Stimulated activated CD4-positive, alpha-beta T cell treated with anti-CD3 and anti-CD28 coated beads, Interleukin-4, amount 100 ng/mL, for 1 hour (primary cell): ENCODE data around the gene ZMYND8.
"Not testable (repeated sequence)": the region's sequence is repeated elsewhere in the genome, so short reads cannot be mapped to it uniquely, and the experiment has no call there.

Experiments
- DNase-seq: peaks from one replicate; pipeline ENCODE4 v3.0.0-alpha.2; 2020

The ZMYND8 gene

DNA sequence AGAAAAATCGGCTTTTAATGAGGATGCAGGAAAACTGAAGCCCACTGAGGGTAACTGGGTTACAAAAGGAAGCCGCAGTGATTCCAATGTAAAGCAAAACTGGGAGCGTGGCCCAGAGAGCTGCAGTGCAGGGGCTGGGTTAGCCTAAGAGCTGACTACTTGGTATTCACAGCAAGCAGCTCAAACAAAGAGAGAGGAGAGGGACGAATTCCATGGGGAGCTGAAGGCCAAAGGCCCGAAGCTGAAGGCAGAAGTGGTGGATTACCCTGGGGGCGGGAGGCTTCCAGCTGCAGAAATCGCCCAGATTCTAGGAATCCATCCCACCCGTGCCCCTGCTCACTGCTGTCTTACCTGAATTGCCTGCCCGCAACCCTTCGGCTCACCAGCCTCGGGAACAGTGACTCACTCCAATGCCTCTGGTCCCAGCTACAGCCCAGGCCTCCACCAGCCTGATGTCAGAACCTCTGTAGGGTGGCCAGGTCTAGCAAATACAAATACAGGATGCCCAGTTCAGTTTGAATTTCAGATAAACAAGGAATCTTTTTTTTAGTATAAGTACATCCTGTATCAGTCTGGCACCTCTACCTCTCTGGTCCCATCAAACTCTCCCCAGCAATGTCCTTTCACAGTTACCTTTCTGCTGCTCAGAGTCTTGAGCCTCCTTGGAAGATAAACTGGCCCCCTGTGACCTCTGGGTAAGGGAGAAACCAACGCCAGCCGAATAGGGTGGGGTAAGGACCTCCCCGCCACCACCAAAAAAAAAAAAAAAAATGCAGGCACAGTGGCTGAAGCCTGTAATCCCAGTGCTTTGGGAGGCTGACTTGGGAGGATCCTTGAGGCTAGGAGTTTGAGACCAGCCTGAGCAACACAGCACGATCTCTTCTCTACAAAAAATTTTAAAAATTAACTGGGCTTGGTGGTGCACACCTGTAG is 14.6 kb upstream of the ZMYND8 start:
- DNase-seq, result no peak

DNA sequence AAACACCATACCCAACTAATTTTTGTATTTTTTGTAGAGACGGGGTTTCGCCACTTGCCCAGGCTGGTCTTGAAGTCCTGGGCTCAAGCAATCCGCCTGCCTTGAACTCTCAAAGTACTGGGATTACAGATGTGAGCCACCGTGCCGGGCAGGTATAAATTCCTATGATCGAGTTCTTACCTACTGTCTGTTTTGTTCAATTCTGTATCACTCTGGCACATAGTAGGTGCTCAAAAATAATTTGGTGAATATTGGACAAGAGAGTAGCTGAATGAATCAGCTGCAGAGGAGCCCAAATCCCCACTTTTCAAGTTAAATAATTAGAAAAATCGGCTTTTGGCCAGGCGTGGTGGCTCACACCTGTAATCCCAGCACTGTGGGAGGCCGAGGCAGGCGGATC is 13.7 kb upstream of the ZMYND8 start:
- DNase-seq, result no peak

DNA sequence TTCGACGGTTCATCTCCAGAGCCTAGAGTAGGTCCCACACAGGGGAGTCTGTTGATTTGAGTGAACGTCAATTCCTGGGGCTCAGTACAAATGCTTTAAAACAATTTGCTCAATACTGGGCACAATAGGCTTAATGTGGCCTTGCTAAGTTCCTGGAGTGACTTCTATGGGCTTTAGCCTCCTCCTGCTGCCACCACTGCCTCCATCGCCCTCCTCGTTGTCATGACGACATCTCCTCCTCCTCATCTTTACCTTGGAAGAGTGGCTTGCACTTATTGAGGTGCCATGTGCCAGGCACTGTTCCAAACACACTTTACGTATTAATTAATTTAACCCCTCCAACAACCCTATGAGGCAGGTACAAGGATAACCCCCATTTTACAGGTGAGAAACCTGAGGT is 11.8 kb upstream of the ZMYND8 start:
- no peak for DNase-seq

DNA sequence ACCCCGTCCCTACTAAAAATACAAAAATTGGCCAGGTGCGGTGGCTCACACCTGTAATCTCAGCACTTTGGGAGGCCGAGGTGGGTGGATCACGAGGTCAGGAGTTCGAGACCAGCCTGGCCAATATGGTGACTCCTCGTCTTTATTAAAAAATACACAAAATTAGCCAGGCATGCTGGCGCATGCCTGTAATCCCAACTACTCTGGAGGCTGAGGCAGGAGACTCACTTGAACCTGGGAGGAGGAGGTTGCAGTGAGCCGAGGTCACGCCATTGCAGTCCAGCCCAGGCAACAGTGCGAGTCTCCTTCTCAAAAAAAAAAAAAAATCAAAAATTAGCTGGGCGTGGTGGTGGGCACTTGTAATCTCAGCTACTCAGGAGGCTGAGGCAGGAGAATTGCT is 9.8 kb upstream of the ZMYND8 start:
- not testable (repeated sequence) for DNase-seq

DNA sequence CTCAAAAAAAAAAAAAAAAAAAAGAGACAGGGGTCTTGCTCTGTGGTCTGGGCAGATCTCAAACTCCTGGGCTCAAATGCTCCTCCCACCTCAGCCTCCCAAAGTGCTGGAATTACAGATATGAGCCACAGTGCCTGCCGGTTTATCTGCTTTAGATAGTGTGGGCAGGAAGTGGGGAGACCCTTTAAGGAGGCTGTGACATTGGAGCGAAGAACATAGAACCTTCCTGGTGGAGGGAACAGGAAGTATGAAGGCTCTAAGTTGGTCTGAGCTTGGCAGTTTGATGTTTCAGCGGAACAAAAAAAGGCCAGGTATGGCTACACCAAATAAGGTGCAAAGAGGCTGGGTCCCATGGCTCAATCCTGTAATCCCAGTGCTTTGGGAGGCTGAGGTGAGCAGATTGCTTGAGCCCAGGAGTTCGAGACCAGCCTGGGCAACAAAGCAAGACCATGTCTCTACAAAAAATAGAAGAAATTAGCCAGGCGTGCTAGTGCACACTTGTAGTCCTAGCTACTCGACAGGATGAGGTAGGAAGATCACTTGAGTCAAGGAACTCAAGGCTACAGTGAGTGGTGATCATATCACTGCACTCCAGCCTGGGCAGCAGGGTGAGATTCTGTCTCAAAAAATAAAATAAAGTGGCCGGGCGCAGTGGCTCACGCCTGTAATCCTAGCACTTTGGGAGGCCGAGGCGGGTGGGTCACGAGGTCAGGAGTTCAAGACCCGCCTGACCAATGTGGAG is 8.7 kb upstream of the ZMYND8 start:
- DNase-seq, result no peak

DNA sequence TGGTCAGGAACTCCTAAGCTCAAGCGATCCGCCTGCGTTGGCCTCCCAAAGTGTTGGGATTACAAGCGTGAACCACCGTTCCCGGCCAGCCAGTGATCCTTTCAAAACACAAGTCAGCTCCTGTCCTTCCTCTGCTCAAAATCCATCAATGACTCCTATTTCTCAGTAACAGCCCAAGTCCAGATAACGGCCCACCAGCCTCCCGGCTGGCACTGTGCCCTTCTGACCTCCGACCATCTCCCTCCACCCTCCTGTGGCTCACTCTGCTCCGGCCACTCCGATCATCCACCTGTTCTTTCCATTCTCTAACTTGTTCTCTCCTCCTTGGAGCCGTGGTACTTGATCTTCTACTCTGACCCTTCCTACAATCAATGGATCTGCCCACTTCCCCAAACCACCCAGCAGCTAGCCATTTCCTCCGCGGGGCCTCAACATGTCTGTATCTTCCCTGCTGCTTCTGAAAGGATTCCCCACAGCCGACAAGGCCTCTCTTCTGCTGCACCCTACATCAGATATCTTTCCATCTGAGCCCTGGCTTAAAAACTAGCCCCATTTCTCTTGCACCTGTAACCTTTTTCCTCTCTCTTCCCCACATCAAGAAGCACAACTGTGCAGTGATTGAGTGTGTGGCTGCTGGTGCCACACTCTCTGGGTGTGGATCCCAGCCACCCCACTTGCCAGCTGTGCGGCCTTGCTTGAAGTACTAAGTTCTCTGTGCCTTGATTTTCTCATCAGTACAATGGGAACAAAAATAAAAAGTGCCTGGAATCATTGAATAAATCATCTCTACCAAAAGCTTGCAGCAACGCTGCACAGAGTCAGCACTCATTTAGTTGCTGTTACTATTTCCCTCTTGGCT is 6.1 kb upstream of the ZMYND8 start:
- DNase-seq, result no peak

DNA sequence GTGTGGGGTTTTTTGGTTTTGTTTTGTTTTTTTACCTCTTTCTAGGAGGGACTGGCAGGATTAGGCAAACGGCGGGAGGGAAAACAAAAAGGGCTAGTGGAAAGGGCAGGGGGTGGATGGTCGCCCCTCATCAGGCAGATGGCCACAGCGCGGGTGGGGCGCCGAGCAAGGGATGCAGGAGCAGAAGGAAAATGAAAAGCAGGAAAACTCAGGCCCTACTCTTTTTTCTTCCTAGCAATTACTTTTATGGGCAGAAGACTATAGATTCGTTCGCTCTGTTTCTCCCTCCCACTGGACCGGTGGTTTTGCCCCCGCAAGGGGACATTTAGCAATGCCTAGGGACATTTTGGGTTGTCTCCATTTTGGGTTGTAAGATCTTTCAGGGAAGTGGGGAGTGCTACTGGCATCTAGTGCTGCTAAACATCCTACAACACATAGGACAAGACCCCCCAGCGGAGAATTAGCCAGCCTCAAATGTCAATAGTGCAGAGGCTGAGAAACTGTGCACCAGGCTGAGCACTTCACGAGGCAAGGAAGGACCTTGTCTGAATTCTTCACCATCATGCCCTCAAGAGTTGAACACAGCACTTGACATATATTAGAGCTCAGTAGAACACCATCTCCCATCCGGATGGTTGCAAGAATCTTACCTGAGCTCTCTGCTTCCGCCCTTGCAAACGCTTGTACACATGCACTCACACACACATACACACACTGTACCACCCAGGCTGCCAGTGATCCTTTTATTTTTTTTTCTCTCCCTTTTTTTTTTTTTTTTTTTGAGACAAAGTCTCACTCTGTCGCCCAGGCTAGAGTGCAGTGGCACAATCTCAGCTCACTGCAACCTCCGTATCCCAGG is 4.8 kb upstream of the ZMYND8 start:
- no peak for DNase-seq

DNA sequence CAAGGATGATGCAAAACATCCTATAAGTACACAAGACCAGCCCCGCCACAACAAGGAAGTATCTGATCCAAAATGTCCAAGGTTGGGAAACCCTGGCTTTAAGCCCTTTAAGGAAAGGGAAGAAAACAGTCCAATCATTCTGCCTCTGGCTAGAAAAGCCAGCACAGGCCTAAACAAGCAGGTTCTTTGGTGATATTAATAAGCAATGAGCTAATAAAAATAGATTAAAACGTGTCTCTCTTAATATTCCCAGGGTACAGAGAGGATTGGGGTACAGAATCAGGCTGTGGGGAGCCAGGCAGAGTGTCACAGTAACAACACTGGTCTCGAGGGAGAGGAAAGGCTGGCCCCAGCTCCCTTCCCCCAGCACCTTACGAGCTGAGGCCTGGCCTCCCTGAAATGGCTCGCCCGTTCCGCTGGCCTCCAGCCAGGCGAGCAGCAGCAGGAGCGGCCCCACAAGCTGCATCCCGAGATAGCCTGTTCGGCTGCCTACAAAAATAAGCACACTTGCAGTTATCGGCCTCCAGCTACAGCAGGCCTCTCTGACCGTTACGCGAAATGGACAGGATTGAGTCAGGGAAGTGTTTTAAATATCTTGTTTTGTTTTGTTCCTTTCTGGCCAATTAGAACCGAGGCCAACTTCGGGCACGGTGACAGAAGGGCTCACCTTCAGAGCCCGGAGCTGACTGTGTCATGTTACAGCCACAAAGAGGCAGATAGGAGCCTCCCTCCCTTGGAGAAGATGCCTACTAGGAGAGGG is 4.0 kb upstream of the ZMYND8 start:
- DNase-seq, result no peak

DNA sequence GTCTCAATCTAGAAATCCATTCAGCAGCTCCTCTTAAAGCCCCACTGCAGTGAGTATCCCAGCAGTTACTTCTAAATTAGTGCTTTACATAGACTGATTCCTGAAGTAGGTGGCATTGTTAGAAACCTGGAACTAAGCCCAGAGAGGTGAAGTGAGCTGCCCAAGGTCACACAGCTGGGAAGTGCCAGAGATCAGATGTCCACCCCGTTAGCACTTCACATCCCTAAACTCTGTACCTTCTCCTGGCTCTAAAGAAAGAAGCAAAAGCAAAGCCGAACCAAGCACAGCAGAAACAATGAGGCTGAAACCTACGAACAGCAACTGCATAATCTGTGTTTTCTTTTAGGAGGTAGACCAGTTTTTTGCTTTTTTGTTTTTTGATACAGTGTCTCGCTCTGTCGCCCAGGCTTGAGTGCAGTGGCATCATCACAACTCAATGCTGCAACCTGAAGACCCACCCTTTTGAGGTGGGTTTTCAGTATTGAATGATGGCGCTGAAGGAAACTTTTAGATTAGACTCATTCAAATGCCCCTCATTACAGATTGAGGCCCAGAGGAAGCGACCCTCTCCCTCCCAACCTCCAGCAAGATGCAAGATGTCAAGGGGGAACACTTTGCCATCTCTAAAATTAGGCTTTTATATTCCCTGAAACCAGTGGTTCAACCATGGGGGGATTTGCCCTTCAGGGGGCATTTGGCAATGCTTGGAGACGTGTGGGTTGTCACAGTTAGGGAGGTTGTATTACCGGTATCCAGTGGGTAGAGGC is 3.2 kb upstream of the ZMYND8 start:
- DNase-seq, result no peak

DNA sequence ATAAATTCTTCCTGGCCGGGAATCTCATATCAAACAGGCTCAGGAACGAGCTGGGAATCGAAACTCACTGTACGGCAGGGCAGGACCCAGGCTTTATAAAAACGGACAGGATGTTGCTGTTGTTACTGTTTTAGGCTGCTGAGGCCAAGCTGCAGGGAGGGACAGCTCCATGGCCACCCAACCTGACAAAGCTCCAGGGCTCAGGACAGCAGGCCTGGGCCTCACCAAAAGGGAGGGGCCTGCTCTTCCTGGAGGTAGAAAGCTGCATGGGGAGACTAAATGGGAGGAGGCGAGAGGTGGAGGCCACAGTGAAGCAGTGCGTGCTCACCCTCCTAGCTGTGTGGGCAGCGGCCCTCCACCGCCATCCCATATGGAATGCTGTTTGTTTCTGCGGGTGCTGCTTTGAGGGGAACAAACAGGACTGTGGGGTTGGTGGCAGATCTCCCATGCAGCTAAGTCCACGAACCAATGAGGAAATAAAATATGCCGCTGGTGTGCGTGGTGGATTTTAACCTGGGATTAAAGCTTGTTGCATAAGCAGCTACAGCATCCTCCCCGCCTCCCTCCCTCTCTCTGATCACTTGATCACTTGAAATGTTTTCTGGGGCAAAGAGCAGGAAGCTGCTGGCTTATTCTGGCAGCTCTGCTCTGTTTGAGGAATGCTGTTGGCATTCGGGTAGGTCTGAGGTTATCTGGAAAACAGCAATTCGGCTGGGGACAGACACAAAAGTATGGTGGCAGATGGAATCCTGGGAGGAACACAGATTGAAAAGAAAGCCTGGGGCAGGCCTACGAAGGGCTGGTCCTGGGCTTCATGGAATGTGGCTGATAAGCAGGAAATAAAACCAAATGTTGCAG is 2.4 kb upstream of the ZMYND8 start:
- DNase-seq, result no peak

DNA sequence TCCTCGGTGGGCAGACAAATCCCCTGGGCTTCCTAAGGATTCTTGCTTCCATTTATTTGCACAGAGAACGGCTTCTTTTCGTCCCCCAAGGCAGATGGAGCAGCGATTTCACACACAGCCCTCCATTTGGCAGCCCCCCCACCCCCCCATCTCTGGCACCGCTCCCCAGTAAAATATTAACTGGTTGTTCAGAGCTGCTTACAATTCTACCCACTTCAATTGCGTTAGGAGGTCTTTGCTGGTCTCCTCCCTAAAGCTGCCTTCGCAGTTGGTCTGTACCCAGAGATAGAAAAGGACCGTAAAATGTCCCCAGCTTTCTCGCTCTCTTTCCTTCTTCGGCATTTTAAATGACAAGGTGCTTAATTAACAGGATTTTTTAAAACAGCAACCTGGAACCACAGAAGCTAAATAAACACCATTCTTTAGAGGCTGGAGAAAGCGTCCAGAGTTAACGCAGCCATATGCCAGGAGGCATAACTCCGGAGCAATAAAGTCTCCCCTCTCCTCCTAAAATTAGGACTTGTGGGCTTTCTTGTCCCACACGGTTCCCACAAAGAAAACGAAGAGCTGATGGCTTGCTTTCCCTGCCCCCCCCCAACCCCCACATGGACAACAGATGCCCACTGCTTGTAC is 1.7 kb upstream of the ZMYND8 start:
- DNase-seq, result no peak

DNA sequence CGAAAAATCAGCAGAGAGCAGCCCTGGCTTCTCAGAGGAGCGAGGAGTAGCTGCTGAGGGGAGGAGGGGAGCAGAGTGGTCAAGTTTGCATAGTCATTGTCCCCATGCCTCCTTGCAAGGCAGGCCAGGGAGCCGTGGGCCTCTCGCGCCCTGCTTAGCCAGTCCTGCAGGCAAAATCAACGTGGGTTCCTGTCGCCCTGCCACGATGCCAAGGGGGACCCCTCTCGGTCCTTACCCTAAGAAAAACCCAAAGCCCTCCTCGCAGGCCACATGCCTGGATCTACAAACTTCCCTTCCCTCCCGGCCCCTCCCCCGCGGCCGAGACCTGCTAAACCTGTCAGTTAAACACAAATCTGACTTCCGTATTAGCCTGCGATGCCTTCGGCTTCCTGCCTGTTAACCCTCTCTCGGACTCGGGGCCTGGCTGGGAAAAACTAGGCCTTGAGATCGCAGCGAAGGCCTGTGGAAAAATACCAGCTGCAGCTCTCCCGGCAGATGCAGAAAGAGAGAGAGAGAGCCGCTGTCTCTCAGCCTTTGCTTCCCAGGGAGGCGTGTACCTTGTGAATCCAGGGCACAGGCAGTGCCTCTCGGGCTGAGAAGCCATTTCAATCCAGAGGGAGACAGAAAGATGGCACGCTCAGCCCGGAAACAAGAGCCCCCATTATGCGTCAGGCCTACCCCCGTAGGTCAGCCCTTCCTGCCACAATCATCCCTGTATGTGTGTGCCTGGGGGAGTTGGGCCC is 968 bp upstream of the ZMYND8 start:
- peak; percentile 67 for DNase-seq

DNA sequence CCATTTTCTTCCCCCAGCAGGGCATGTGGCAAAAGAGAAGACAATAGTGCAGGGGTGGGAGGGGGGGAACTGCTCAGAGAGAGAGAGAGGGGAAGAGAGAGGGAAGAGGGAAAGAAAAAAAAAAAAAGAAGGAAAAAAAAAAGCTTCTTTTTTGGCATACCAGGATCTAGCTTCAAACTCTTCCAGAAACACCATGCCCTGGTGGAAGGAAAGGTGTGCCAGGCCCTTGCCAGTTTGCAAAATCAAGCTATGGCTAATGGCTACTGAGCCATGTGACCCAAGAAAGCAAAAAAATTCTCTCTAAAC is 326 bp downstream of the ZMYND8 start:
- DNase-seq, result no peak

DNA sequence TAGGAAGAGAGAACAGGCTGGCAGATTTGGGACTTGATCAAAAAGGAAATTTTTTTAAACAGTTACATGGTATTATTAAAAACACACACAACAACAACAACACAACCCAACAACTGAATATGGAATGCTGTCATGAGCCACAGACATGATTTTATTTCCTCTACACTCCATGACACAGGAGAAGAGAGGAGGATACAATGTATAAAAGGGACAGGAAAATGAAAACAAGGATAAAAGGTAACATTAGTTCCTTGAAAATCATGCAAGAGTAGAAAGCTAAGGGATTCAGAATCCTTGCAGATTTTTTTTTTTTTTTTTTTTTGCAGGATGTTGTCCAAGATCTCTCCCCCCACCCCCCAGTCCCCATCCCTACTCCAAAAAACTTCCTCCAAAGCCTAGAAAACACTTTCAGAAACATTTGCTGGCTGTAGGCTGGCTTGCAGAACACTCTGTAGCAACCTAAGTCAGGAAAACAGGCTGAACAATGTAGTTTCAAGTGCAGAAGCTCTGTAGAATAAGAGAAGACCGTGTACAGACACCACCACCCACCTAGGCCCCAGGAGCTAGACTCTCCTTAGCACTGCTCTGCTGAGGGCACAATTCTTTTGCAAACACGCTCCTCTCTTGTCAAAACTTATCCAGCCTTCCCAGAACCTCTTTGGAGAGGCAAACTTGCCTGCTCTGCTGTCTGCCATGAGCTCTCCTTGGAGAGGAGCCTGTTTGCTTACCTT is 845 bp downstream of the ZMYND8 start:
- DNase-seq, result peak; percentile 12

DNA sequence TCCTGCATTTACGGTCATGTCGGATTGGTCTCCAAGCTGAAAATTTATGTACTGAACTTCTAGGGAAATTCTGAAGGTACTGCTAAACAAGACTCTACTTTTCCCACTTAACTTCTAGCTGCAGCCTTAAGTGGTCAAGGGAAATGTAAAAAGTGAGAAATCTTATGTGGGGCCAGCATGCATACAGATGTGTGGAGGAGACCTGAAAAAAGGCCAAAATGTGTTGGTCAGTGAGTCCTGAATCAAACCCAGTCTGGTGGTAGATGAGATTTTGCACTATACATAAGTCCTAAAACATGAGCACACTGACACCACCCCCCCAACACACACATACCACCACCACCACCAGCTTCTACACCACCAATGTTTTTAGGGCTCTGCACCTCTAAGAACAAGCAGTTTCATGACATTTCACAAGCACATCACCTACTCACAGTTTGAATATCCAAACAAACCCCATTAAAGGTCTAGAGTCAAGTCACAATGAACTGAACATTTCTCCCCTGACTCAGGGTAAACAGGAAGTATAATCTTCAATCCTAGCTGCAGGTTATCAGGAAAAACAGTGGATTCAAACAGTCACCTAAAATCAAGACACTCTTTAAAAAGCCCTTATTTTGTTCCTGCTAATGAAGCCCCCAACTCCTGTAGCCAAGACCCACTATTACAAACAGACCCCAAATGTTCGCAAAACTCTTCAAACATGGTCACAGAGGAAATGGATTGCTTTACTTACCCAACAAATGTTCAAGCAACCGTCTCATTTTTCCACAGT is 1.6 kb downstream of the ZMYND8 start:
- DNase-seq, result no peak

DNA sequence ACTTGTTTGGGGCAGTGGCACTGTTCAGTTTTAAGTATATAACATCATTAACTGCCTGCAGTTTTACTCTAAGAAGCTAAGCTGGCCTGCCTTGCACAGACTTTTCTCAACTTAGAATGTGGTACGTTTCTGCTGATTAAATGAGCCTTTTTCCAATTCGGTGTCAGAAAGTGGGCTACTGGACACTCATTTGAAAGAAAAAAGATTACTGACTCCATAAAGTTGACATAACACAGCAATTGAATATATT is 2.1 kb downstream of the ZMYND8 start:
- no peak for DNase-seq

DNA sequence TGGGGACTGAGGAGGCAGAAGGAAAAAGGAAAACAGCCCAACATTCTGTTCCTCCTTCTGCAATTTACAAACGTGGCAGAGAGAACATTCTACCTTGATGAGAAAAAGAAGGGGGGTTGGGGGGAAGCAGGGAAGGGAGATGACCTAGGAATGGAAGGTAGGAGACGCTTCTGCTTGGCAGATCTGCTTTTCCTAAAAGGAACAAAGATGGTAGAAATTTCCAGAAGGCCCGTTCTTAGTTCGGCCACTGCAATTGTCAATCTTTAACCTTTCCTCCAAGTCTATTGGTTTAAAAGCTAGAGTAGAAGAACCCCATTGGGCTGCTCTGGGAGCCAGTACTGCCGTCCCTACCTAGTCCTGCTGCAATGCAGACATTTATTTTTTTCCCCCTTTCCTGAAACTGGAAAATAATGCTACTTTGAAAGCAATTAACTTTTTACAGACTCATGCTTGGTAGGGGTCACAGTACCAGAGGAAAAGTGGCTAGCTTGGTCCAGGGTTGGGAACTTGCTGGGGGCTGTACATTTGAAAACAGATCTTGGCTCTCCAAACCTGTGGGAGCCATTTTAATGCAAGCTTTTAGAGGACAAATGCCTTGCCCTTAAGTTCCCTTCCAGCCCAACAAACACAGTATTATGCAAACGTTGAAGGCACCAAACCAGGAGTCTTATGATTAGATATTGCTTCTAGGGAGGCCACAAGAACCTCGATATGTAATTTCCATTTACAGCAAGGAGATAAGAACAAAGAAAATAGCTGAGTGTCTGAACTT is 2.6 kb downstream of the ZMYND8 start:
- no peak for DNase-seq
